AG08395 (cell line): Measurements from ENCODE around the gene DHRS2.

Source experiments
- DNase-seq: peaks from one replicate; pipeline ENCODE4 v3.0.0; 2012; ENCODE audit warnings: mixed read lengths, low spot score

The DHRS2 gene

DNA sequence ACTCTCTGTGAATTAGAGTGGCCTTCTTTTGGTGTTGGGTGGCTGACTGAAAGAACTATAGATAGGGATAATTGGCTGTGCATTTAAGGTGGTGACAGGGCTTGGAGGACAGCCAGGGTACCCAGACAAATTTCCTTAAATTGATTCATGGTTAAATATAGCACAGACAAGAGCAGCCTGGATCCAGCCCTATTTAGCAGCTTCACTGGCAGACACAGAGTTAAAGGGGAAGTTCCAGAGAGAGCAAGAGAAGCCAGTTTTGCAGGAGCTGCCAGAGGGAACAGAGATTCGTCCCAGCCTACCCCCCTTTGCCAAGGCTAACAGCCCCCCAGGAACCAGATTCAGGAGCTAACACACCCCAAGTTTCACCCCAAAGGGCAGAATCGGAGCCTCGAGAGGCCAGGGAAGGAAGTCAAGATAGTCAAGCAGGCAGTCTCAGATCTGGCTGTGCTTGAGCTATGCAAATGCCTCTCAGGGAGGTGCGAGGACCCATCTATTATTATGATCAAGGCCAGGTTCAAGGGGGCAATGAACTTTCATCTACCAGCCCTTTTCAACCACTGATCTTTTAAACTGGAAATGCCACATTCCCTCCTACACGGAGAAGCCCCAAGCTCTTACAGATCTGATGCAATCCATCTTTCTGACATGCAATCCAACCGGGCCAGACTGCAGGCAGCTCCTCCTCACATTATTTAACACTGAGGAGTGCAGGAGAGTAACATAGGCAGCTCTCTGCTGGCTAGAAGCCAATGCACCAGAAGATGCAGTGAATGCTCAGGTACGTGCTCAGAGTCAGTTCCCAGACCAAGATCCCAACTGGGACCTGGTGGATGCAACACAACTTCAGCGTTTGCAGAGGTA is 58.2 kb downstream of the DHRS2 start:
- no peak for DNase-seq
